ENCODE results near the gene C17orf100. TPM values are rescaled to one million over a fixed set of nuclear protein-coding genes. Genes with fewer than 3 reads are reported as not detected.
"Not testable (repeated sequence)": the region's sequence is repeated elsewhere in the genome, so short reads cannot be mapped to it uniquely, and the experiment has no call there.

The C17orf100 gene
- total RNA-seq, 1 donor from 2014 or later: 0.46 TPM

- no peak for DNase-seq (ENCODE audit: low read depth)
- Histone ChIP-seq H3K27me3 (ENCODE audit: control insufficient read depth, insufficient read depth, low read length) (peaks cover 32% of the 10 kb centered on the region), H3K4me3 (ENCODE audit: low read depth, low read length) (no peak overlapping the region), H3K36me3 (ENCODE audit: control insufficient read depth, insufficient read depth, low read length) (no peaks in the 10 kb centered on the region)
- no peak for TF ChIP-seq CTCF (IDR thresholded peaks at IDR 0.05; ENCODE audit: insufficient read depth, low read length, poor library complexity, severe bottlenecking)
Measured at GRCh38 chr17:6657633-6658287, 6.2 kb downstream of the C17orf100 start.

- not testable (repeated sequence) for H3K4me3 ChIP-seq (ENCODE audit: low read depth, low read length); H3K36me3 ChIP-seq (ENCODE audit: control insufficient read depth, insufficient read depth, low read length); DNase-seq (ENCODE audit: low read depth)
- H3K27me3 ChIP-seq (ENCODE audit: control insufficient read depth, insufficient read depth, low read length): peaks cover 32% of the 10 kb centered on the region
Measured at GRCh38 chr17:6658411-6658810, 6.8 kb downstream of the C17orf100 start.

- TF ChIP-seq CTCF (IDR thresholded peaks at IDR 0.05; ENCODE audit: insufficient read depth, low read length, poor library complexity, severe bottlenecking): no peak
- Histone ChIP-seq H3K36me3 (ENCODE audit: control insufficient read depth, insufficient read depth, low read length) (no peaks in the 10 kb centered on the region), H3K27me3 (ENCODE audit: control insufficient read depth, insufficient read depth, low read length) (peaks cover 24% of the 10 kb centered on the region), H3K4me3 (ENCODE audit: low read depth, low read length) (no peak overlapping the region)
- no peak for DNase-seq (ENCODE audit: low read depth)
Measured at GRCh38 chr17:6660101-6660500, 8.5 kb downstream of the C17orf100 start.

- no peak for TF ChIP-seq CTCF (IDR thresholded peaks at IDR 0.05; ENCODE audit: insufficient read depth, low read length, poor library complexity, severe bottlenecking)
- no peak for DNase-seq (ENCODE audit: low read depth)
Measured at GRCh38 chr17:6660805-6661463, 9.4 kb downstream of the C17orf100 start.

GRCh38 chr17:6661464-6661848 lies 9.9 kb downstream of the C17orf100 start:
- Histone ChIP-seq H3K36me3 (ENCODE audit: control insufficient read depth, insufficient read depth, low read length) (no peaks in the 10 kb centered on the region), H3K27me3 (ENCODE audit: control insufficient read depth, insufficient read depth, low read length) (peaks cover 17% of the 10 kb centered on the region), H3K4me3 (ENCODE audit: low read depth, low read length) (no peak overlapping the region)
- no peak for DNase-seq (ENCODE audit: low read depth)
- no peak for TF ChIP-seq CTCF (IDR thresholded peaks at IDR 0.05; ENCODE audit: insufficient read depth, low read length, poor library complexity, severe bottlenecking)

More at GRCh38 chr17:6660805-6661463, 9.4 kb downstream of the C17orf100 start:
- H3K36me3 ChIP-seq (ENCODE audit: control insufficient read depth, insufficient read depth, low read length): no peaks in the 10 kb centered on the region
- no peak overlapping the region for H3K4me3 ChIP-seq (ENCODE audit: low read depth, low read length)
- H3K27me3 ChIP-seq (ENCODE audit: control insufficient read depth, insufficient read depth, low read length): peaks cover 17% of the 10 kb centered on the region

- not testable (repeated sequence) for H3K36me3 ChIP-seq (ENCODE audit: control insufficient read depth, insufficient read depth, low read length); H3K4me3 ChIP-seq (ENCODE audit: low read depth, low read length); DNase-seq (ENCODE audit: low read depth)
- peaks cover 13% of the 10 kb centered on the region for H3K27me3 ChIP-seq (ENCODE audit: control insufficient read depth, insufficient read depth, low read length)
Measured at GRCh38 chr17:6663200-6663599, 11.6 kb downstream of the C17orf100 start.

GRCh38 chr17:6666077-6666521 lies 14.5 kb downstream of the C17orf100 start:
- Histone ChIP-seq H3K36me3 (ENCODE audit: control insufficient read depth, insufficient read depth, low read length) (no peaks in the 10 kb centered on the region), H3K4me3 (ENCODE audit: low read depth, low read length) (no peak overlapping the region), H3K27me3 (ENCODE audit: control insufficient read depth, insufficient read depth, low read length) (peaks cover 6% of the 10 kb centered on the region)
- peak; percentile 52 for DNase-seq (ENCODE audit: low read depth)
- TF ChIP-seq CTCF (IDR thresholded peaks at IDR 0.05; ENCODE audit: insufficient read depth, low read length, poor library complexity, severe bottlenecking): peak; percentile 94
